ENCODE data around the gene RGS9. TPM values are rescaled to one million over a fixed set of nuclear protein-coding genes. Genes with fewer than 3 reads are reported as not detected.
A peak's percentile ranks its signal among the peaks of the same experiment; 100 is the strongest.
"Not testable (repeated sequence)": the region's sequence is repeated elsewhere in the genome, so short reads cannot be mapped to it uniquely, and the experiment has no call there.

RGS9 gene
- 0.71 and 1.7 TPM in 2 replicates for total RNA-seq (2014; rRNA removed; shearing (Covaris generic))
- polyA plus RNA-seq (2015; cell fraction: cytosol; rRNA removed), result 0.28 and 0.68 TPM in 2 replicates
- 1.5 TPM in 1 of 2 replicates, not detected in the other for polyA plus RNA-seq (2015; cell fraction: nucleus; rRNA removed)

DNA sequence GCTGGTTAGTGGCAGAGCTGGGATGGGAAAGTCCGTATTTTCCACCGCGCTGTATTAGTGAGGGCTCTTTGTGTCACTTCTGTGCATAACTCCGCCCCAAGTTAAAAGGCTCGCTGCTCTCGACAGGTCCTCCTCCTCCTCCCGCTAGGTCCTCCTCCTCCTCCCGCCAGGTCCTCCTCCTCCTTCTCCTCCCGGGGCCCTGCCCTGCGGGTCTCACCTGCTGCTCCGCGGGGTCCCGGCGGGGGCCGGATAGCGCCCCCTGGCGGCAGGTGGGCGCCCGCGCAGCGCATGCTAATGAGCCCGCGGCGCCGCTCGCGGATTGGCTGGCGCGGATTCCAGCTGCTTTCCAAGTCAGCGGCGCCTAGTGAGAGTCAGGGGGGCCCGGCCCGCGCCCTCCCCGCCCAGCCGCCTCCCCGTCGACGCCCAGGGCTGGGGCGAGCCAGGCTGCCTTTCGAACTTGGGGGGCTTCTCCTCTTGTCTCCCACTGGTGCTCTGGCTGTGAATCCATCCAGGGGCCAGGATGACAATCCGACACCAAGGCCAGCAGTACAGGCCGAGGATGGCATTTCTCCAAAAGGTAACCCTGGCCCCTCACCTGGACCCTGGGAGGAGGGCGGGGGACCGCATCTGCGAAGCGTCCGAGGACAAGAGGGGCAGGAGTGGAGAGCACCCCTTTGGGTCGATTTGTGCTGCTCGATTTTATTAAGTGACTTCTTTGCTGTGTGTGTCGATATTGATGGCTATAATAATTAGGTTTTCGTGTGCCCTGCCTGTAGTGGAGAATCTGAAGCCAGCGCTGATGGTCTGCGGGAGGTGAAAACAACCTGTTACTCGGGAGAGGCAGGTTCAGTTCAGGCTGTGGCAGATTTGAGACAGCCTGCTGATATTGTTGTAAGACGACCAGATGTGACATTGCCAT lies at the start of gene RGS9:
Gene RGS9, plus strand, starts transcription at position 350 of the 919 bp plus-strand sequence. Its CDS starts 171 bp downstream, at position 521.
- in situ Hi-C loops (cut with HindIII; ENCODE audit: low pct_unique_long_range_greater_than_20kb, low sequenced_read_pairs), result no loop called here
- DNase-seq (ENCODE audit: low read depth, low spot score), result peak; percentile 83

DNA sequence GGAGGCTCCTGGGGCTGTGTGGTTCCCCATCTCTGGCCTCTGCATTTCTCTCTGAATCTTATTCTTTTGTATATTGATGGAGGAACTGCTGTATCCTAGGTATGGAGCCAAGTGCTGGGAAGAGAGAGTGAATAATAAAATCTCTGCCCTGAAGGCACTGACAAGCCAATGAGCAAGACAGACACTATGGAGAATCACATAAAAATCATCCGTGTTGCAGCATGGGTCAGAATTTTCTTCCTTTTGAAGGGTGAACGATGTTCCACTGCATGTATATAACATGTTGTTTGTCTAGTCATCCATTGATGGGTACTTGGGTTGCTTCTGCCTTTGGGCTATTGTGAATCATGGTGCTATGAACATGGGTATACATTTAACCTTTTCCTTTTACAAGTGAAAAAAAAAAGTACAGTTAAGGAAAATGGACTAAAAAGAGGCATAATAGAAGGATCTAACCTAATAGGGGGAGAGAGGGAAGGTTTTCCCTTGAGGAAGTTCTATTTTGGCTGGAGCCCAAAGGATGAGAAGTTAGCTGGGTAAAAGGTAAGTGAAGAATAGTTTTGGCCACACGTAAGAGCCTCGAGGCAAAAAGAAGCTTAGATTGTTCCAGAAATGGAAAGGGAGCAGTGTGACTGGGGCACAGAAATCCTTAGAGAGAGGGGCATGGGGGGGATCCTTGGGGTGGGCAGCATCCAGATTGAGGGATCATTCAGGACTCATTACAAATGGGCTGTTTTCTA lies 48.4 kb upstream of the RGS9 start:
- in situ Hi-C loops (cut with HindIII; ENCODE audit: low pct_unique_long_range_greater_than_20kb, low sequenced_read_pairs), result no loop called here

DNA sequence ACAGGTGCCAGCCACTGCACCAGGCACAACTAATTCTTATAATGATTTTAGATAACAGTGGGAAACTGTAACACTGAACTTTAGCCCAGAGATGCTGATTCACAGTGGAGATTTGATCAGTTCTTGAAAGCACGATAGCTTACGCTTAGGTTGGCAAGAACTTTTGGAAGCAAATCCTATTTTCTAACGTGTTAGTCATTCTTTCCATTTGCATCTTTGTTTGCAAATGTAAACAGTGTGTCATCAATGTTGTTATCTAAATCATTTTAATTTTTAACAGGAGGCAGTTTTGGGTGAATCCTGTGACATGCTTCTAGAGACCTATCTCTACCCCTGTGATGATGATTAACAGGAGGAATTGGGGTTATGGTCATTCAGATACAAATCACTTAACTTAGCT lies 44.9 kb upstream of the RGS9 start:
- in situ Hi-C loops (cut with HindIII; ENCODE audit: low pct_unique_long_range_greater_than_20kb, low sequenced_read_pairs), result no loop called here
- no peak for DNase-seq (ENCODE audit: low read depth, low spot score)

More for the DNA sequence above, 48.4 kb upstream of the RGS9 start:
- DNase-seq (ENCODE audit: low read depth, low spot score), result no peak

DNA sequence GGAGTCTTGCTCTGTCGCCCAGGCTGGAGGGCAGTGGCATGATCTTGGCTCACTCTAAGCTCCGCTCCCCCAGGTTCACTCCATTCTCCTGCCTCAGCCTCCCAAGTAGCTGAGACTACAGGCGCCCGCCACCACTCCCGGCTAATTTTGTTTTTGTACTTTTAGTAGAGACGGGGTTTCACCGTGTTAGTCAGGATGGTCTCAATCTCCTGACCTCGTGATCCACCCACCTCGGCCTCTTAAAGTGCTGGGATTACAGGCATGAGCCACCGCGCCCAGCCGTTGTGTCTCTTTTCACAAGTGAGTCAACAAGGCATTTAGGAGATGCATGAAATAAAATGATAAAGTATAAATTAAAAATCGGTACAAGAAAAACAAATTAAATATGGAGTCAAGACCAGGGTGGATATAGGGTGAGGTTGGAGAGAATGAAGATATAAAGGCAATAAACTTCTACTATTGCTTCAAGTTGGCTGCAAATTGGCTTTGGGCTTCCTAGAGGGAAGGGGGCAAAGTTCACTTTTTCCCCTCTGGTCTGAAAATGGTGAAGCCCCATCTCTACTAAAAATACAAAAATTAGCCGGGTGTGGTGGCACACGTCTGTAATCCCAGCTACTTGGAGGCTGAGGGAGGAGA lies 44.3 kb upstream of the RGS9 start:
- in situ Hi-C loops (cut with HindIII; ENCODE audit: low pct_unique_long_range_greater_than_20kb, low sequenced_read_pairs); DNase-seq (ENCODE audit: low read depth, low spot score): not testable (repeated sequence)

DNA sequence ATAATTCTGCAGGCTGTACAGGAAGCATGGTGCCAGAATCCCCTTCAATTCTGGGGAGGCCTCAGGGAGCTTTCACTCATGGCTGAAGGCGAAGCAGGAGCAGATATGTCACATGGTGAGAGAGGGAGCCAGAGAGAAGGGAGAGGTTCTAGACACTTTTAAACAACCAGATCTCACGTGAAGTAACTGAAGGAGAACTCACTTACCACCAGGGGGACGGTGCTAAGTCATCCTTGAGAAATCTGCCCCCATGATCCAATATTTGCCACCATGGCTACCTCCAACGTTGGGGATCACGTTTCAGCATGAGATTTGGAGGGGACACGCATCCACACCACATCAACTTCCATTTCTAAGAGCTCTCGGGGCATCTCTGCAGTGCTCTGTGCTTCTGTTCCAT lies 43.2 kb upstream of the RGS9 start:
- in situ Hi-C loops (cut with HindIII; ENCODE audit: low pct_unique_long_range_greater_than_20kb, low sequenced_read_pairs), result no loop called here
- peak; percentile 46 for DNase-seq (ENCODE audit: low read depth, low spot score)

DNA sequence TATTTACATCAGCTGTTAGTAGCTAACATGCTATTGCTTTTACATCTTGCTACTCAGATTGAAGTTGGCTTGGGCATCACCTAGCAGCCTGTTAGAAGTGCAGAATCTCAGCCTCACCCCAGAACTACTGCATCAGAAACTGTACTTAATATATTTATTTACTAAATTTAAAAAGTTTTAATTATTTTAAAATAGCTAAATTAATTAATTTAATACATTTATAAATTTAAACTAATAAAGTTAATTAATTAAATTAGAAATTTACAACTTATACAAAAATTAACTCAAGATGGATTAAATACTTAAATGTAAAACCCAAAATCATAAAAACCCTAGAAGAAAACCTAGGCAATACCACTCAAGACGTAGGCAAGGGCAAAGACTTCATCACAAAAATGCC lies 41.7 kb upstream of the RGS9 start:
- no peak for DNase-seq (ENCODE audit: low read depth, low spot score)
- in situ Hi-C loops (cut with HindIII; ENCODE audit: low pct_unique_long_range_greater_than_20kb, low sequenced_read_pairs), result no loop called here

DNA sequence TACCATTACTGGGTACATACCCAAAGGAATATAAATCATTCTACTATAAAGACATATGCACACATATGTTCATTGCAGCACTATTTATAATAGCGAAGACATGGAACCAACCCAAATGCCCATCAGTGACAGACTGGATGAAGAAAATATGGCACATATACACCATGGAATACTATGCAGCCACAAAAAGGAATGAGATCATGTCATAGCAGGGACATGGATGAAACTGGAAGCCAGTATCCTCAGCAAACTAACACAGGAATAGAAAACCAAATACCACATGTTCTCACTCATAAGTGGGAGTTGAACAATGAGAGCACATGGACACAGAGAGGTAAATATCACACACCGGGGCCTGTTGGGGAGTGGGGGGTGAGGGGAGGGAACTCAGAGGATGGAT lies 40.8 kb upstream of the RGS9 start:
- in situ Hi-C loops (cut with HindIII; ENCODE audit: low pct_unique_long_range_greater_than_20kb, low sequenced_read_pairs); DNase-seq (ENCODE audit: low read depth, low spot score): not testable (repeated sequence)

DNA sequence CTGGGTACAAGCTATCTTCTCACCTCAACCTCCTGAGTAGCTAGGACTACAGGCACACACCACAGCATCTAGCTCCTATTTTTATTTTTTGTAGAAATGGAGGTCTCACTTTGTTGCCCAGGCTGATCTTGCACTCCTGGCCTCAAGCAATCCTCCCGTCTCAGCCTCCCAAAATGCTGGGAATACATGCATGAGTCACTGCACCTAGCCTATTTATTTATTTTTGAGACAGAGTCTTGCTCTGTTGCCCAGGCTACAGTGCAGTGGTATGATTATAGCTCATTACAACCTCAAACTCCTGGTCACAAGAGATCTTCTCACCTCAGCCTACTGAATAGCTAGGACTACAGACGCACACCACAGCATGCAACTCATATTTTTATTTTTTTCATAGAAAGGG lies 40.1 kb upstream of the RGS9 start:
- in situ Hi-C loops (cut with HindIII; ENCODE audit: low pct_unique_long_range_greater_than_20kb, low sequenced_read_pairs), result no loop called here
- no peak for DNase-seq (ENCODE audit: low read depth, low spot score)

DNA sequence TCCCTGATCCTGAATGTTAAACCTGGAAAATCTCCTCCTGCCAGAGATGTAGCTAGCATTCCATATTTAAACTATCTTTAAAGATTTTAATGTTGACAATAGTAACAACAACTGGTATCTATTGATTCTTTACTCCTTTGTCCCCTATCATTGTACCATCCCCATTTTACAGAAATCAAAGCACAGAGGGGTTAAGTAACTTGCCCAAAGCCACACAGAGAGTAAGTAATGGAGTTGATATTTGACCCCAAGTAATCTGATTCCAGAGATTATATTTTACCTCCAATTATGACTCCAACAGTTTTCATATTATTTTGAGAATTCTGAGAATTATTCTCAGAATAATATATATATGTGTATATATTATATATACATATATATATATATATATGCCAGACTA lies 37.7 kb upstream of the RGS9 start:
- no peak for DNase-seq (ENCODE audit: low read depth, low spot score)
- in situ Hi-C loops (cut with HindIII; ENCODE audit: low pct_unique_long_range_greater_than_20kb, low sequenced_read_pairs), result no loop called here

DNA sequence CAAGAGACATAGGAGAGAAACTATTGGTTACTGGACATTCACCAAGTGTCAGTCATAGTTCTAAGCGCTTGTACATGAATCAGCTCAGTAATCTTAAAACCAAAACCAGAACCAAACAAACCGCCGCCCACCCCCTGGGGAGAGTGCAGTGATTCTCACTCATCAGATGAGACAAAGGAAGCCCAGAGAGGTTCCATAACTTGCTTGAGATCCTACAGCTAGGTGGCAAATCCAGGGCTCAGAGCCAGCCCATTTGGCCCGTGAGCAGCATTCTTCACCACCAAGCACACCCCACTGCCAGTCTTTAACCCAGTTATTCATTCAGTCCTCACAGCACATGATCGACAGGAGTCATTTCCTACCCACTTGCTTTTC lies 37.2 kb upstream of the RGS9 start:
- in situ Hi-C loops (cut with HindIII; ENCODE audit: low pct_unique_long_range_greater_than_20kb, low sequenced_read_pairs), result no loop called here
- peak; percentile 78 for DNase-seq (ENCODE audit: low read depth, low spot score)

DNA sequence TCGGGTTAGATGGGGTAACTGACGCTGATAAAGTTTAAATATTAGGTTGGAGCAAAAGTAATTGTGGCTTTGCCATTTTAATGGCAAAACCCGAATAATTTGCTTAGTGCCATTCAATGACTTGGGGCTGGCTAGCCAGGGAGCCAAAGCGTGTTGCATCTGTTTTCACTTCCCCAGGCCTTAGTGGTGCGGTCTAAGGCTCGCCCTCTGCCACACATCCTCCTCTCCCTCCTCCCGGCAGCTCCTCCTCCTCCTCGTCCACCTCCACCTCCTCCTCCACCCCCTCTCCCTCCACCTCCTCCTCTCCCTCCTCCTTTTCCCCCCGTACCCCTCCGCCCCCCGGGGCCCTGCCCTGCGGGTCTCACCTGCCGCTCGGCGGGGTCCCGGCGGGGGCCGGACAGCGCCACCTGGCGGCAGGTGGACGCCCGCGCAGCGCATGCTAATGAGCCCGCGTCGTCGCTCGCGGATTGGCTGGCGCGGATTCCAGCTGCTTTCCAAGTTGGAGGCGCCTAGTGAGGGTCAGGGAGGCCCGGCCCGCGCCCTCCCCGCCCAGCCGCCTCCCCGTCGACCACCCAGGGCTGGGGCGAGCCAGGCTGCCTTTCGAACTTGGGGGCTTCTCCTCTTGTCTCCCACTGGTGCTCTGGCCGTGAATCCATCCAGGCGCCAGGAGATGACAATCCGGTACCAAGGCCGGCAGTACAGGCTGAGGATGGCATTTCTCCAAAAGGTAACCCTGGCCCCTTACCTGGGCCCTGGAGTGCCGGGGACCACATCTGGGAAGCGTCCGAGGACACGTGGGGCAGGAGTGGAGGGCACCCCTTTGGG lies 36.6 kb upstream of the RGS9 start:
- in situ Hi-C loops (cut with HindIII; ENCODE audit: low pct_unique_long_range_greater_than_20kb, low sequenced_read_pairs), result no loop called here
- DNase-seq (ENCODE audit: low read depth, low spot score), result peak; percentile 84

DNA sequence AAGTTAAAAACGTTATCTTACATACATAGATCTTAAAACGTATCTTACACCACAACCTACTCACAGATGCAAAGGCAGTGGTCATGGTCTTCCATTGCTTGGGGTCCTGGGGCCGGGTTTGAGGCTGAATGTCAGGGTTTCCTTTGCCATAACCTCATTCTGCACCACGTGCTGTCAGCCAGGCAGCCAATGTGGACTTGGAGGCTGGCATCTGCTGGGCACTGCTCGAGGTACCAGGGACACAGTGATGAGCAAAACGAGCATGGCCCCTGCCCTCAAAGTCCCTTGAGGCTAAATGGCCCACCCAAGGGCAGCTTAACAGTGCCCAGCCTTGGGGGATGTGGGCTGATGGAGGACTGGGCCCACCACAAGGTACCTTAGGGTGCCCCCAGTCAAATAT lies 35.8 kb upstream of the RGS9 start:
- in situ Hi-C loops (cut with HindIII; ENCODE audit: low pct_unique_long_range_greater_than_20kb, low sequenced_read_pairs), result no loop called here
- DNase-seq (ENCODE audit: low read depth, low spot score), result no peak

DNA sequence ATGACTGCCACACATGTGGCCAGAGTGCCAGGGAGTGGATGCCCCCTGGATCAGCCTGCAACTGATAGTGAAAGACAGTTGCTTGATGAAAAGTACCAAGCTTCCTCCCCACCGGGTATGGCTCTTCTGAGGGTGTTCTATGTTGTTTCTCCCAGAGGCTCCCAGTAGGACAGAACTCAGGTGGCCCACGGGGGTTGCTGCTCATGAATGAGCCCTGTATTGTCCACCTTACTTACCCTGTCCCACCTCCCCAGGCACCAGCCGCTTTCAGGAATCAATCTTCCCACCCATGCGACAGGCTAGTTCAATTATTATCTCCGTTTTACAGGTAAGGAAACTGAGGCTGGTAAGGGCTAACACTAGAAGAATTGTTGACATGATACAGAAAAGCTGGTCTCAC lies 34.9 kb upstream of the RGS9 start:
- in situ Hi-C loops (cut with HindIII; ENCODE audit: low pct_unique_long_range_greater_than_20kb, low sequenced_read_pairs), result no loop called here
- no peak for DNase-seq (ENCODE audit: low read depth, low spot score)

DNA sequence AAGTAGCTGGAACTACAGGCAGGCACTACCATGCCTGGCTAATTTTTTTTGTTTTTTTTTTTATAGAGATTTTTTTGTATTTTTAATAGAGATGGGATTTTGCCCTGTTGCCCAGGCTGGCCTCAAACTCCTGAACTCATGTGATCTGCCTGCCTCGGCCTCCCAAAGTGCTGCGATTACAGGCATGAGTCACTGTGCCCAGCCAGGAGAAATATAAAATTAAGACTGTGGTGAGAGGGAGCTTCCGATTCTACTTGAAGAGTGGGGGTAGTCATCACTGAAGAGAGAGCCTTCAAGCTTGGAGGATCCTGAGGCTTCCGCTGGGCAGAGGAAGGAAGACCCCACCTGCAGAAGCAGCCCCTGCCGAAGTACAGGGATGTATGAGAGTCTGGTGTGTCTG lies 34.4 kb upstream of the RGS9 start:
- no peak for DNase-seq (ENCODE audit: low read depth, low spot score)
- in situ Hi-C loops (cut with HindIII; ENCODE audit: low pct_unique_long_range_greater_than_20kb, low sequenced_read_pairs), result no loop called here

DNA sequence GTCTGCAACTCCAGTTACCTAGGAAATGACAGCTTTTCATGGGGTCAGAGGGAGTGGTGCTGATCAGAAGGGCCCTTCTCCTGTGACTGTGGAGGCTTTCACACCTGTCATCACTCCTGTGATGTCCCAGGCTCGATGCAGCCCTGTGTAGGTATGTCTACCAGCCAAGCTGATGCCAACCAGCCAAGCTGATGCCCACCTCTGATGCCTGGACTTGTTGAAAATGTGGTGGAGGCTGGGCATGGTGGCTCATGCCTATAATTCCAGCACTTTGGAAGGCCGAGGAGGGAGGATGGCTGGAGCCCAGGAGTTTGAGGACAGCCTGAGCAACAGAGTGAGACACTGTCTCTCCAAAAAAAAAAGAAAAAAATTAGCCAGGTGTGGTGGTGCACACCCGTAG lies 33.7 kb upstream of the RGS9 start:
- in situ Hi-C loops (cut with HindIII; ENCODE audit: low pct_unique_long_range_greater_than_20kb, low sequenced_read_pairs), result no loop called here
- DNase-seq (ENCODE audit: low read depth, low spot score), result no peak

DNA sequence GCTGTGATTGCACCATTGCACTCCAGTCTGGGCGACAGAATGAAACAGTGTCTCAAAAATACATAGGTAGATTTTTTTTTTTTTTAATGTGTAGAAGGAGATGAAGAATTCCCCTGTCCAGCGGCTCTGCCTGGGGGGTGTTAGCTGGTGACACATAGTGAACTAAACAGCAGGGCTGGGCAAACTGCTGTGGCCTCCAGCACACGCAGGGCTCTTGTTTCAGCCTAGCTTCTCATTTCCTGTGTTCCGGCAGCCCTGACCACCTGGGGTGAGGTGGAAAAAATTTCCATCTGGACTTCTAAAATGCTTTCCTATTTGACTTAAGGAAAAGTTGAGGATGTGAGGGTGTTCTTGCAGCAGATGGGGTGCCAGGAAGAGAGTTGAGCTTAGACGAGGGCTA lies 33.3 kb upstream of the RGS9 start:
- DNase-seq (ENCODE audit: low read depth, low spot score), result no peak
- in situ Hi-C loops (cut with HindIII; ENCODE audit: low pct_unique_long_range_greater_than_20kb, low sequenced_read_pairs), result no loop called here

DNA sequence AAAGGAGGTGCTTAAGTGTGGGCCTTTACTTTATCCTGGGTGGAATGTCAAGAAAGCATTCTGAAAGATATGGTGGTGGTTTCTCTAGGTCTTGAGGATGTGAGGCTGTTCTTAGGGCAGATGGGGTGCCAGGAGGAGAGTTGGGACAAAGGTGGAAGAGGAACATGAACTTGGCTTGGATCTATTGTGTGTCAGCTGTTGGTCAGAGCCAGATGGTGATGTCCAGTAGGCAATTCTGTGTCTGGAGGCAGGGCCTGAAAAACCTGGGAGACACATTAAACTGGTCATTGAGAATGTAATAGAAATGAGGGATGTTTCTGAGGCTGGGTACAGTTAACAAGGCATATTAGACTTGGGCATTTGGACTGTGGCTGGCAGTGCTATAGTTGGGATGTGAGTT lies 32.6 kb upstream of the RGS9 start:
- in situ Hi-C loops (cut with HindIII; ENCODE audit: low pct_unique_long_range_greater_than_20kb, low sequenced_read_pairs), result no loop called here
- DNase-seq (ENCODE audit: low read depth, low spot score), result no peak
